GM12873 (cell line): Measurements from ENCODE around the gene MBD3L2B.

Experiments used
- CTCF ChIP-seq: IDR thresholded peaks from 2 replicates; pipeline ENCODE4 v1.5.1; 2012; ENCODE audit warnings: low read depth, mild to moderate bottlenecking, moderate library complexity, low read length, control low read depth; ENCODE audit not compliant: insufficient read depth; ENCODE audit errors: missing control alignments

MBD3L2B gene

GRCh38 chr19:6997679-6998445, 23.4 kb downstream of the MBD3L2B start:
- no peak for TF ChIP-seq CTCF

GRCh38 chr19:6996810-6997209, 24.4 kb downstream of the MBD3L2B start:
- no peak for TF ChIP-seq CTCF

- no peak for TF ChIP-seq CTCF
These were observed 26.2 kb downstream of the MBD3L2B start for GRCh38 chr19:6995054-6995453.

- TF ChIP-seq CTCF = no peak
These were observed 33.0 kb downstream of the MBD3L2B start for GRCh38 chr19:6988257-6988656.

GRCh38 chr19:6987850-6988249, 33.4 kb downstream of the MBD3L2B start:
- no peak for TF ChIP-seq CTCF

GRCh38 chr19:6983448-6983847, 37.8 kb downstream of the MBD3L2B start:
- no peak for TF ChIP-seq CTCF

GRCh38 chr19:6979399-6979798, 41.8 kb downstream of the MBD3L2B start:
- no peak for TF ChIP-seq CTCF
